ENCODE data around the gene PAM.

The PAM gene

DNA sequence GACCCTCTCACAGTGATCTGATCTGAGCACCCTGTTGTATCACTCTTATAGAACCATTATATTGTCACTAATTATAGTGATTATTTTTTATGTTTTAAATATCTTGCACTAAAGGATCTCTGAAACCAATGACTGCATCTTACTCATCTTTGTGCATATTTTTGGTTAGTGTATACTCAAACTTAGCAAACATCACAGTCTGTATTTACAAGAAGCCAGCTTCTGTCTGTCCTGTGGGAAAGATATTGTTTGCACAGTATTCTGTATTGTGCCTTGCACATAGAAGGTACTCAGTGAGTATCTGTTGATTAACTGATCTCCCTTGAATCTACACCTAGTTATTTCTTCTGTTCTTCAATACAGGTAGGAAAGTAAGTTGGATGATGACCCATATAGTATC is 131.5 kb downstream of the PAM start:
- H3K4me3 ChIP-seq (replicated peaks; ENCODE audit: low read depth, low read length): no peak overlapping the region
- H3K36me3 ChIP-seq (ENCODE audit: control insufficient read depth, insufficient read depth, low read length): no peaks in the 10 kb centered on the region
- TF ChIP-seq, protein P1, sequence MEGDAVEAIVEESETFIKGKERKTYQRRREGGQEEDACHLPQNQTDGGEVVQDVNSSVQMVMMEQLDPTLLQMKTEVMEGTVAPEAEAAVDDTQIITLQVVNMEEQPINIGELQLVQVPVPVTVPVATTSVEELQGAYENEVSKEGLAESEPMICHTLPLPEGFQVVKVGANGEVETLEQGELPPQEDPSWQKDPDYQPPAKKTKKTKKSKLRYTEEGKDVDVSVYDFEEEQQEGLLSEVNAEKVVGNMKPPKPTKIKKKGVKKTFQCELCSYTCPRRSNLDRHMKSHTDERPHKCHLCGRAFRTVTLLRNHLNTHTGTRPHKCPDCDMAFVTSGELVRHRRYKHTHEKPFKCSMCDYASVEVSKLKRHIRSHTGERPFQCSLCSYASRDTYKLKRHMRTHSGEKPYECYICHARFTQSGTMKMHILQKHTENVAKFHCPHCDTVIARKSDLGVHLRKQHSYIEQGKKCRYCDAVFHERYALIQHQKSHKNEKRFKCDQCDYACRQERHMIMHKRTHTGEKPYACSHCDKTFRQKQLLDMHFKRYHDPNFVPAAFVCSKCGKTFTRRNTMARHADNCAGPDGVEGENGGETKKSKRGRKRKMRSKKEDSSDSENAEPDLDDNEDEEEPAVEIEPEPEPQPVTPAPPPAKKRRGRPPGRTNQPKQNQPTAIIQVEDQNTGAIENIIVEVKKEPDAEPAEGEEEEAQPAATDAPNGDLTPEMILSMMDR (IDR thresholded peaks at IDR 0.05; ENCODE audit: insufficient read depth, low read length, poor library complexity, severe bottlenecking): no peak
- DNase-seq (ENCODE audit: extremely low read depth, insufficient read length): no peak
- H3K27me3 ChIP-seq (replicated peaks; ENCODE audit: control insufficient read depth, insufficient read depth, low read length): no peaks in the 10 kb centered on the region

DNA sequence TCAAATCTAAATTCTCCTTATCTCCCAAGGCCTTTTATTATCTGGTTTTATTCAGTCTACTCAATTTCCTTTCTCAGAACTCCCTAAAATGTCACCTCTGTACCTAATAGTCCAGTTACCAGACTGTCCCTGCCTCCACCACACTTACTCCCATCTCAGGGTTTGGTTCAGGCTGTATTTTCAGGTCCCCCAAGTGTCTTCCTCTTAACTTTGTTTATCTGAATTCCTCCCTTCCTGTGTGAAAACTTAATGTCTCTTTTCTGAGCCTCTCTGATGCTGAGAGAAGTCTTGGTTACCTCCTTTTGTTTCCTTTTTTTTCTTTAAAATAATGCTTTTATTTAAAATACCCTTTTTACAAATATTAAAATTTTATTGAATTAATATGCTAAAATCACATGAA is 133.4 kb downstream of the PAM start:
- Histone ChIP-seq H3K36me3 (ENCODE audit: control insufficient read depth, insufficient read depth, low read length) (no peaks in the 10 kb centered on the region), H3K4me3 (replicated peaks; ENCODE audit: low read depth, low read length) (no peak overlapping the region), H3K27me3 (replicated peaks; ENCODE audit: control insufficient read depth, insufficient read depth, low read length) (no peaks in the 10 kb centered on the region)
- no peak for DNase-seq (ENCODE audit: extremely low read depth, insufficient read length)
- TF ChIP-seq, protein P1 (IDR thresholded peaks at IDR 0.05; ENCODE audit: insufficient read depth, low read length, poor library complexity, severe bottlenecking): no peak

DNA sequence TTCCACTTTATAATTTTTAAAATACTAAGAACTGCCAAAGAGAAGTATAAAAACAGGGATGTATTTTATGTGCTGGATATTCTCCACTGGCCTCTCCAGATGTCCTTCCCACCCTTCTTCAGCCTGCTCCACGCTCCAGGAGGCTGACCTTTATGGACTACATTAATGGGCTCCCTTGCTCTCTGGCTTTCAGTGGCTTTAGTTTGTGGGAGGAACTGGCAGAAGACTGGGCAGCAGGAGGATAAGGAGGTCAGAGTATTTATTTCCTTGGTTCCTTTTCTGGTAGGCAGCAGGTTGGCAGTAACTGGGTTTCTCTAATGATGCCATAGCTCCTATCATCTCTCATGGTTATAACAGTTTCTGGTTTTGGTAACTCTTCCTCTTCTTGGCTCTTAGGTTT is 133.9 kb downstream of the PAM start:
- DNase-seq (ENCODE audit: extremely low read depth, insufficient read length): no peak
- no peak overlapping the region for H3K4me3 ChIP-seq (replicated peaks; ENCODE audit: low read depth, low read length)
- no peaks in the 10 kb centered on the region for H3K27me3 ChIP-seq (replicated peaks; ENCODE audit: control insufficient read depth, insufficient read depth, low read length)
- TF ChIP-seq, protein P1 (IDR thresholded peaks at IDR 0.05; ENCODE audit: insufficient read depth, low read length, poor library complexity, severe bottlenecking): no peak
- no peaks in the 10 kb centered on the region for H3K36me3 ChIP-seq (ENCODE audit: control insufficient read depth, insufficient read depth, low read length)

DNA sequence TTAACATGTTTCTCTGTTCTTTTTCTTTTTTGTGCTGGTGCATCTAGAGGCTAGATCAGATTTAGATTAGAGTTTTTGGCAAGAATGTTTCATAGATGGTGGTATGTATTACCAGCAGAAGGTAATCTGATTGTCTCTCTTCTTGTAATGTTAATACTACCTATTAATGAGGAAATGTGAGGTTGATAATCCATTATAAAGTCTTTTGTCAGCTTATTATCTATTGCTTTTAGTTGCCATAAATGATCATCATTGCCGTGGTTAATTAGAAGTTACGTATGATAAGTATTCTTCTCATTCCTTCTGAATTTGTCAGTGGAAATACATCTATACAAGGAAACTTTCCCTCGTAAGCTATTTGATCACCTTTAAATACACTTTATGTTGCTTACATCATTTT is 135.0 kb downstream of the PAM start:
- no peak for DNase-seq (ENCODE audit: extremely low read depth, insufficient read length)
- Histone ChIP-seq H3K27me3 (replicated peaks; ENCODE audit: control insufficient read depth, insufficient read depth, low read length) (no peaks in the 10 kb centered on the region), H3K36me3 (ENCODE audit: control insufficient read depth, insufficient read depth, low read length) (no peaks in the 10 kb centered on the region), H3K4me3 (replicated peaks; ENCODE audit: low read depth, low read length) (no peak overlapping the region)
- TF ChIP-seq, protein P1 (IDR thresholded peaks at IDR 0.05; ENCODE audit: insufficient read depth, low read length, poor library complexity, severe bottlenecking): no peak

DNA sequence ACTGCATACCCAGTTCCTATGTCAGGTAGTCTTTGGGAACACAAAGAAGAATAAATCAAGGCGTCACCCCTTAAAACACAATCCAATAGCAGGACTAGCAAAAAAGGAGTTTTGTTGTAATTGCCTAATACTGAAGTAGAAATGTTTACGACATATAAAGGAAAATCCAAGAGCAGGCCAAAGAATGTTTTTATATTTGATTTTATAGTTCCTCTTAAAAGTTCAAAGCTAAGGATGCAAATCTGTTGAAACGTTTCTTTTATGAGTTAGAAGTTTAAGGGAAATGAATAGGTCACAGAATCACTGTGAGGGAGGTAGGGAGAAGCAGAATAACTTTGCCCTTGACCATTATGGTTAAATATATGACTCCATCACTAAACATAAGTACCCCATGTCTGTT is 136.1 kb downstream of the PAM start:
- H3K36me3 ChIP-seq (ENCODE audit: control insufficient read depth, insufficient read depth, low read length): no peaks in the 10 kb centered on the region
- no peak overlapping the region for H3K4me3 ChIP-seq (replicated peaks; ENCODE audit: low read depth, low read length)
- no peaks in the 10 kb centered on the region for H3K27me3 ChIP-seq (replicated peaks; ENCODE audit: control insufficient read depth, insufficient read depth, low read length)
- TF ChIP-seq, protein P1 (IDR thresholded peaks at IDR 0.05; ENCODE audit: insufficient read depth, low read length, poor library complexity, severe bottlenecking): no peak
- no peak for DNase-seq (ENCODE audit: extremely low read depth, insufficient read length)

DNA sequence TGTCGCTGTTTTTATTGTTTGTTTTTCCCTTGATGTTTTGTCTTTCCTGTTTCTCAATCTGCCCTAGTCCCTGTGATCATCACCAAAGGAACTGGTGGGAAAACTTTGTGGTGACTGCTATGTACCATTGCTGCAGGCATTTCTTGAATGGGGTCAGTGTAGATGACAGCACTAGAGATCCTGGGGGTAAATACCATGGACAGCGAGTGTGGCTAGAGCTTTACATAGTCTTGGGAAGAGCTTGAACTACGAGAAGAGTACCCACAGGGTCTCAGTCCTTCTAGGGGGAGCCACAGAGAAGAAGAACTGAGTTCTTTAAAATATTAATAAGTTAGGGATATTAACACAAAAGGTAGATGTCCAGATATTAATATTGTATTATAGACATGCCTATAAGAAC is 138.8 kb downstream of the PAM start:
- Histone ChIP-seq H3K4me3 (replicated peaks; ENCODE audit: low read depth, low read length) (no peak overlapping the region), H3K27me3 (replicated peaks; ENCODE audit: control insufficient read depth, insufficient read depth, low read length) (no peaks in the 10 kb centered on the region), H3K36me3 (ENCODE audit: control insufficient read depth, insufficient read depth, low read length) (no peaks in the 10 kb centered on the region)
- TF ChIP-seq, protein P1 (IDR thresholded peaks at IDR 0.05; ENCODE audit: insufficient read depth, low read length, poor library complexity, severe bottlenecking): no peak
- DNase-seq (ENCODE audit: extremely low read depth, insufficient read length): no peak
